Measurements from ENCODE around the gene USP5. TPM values are rescaled to one million over a fixed set of nuclear protein-coding genes. Genes with fewer than 3 reads are reported as not detected.

The USP5 gene
- total and polyA plus RNA-seq, 2 of the 8 experiments (the other 6 are each of a cell fraction or from before 2014, with no cell fraction given) = 66.5 to 148 TPM

DNA sequence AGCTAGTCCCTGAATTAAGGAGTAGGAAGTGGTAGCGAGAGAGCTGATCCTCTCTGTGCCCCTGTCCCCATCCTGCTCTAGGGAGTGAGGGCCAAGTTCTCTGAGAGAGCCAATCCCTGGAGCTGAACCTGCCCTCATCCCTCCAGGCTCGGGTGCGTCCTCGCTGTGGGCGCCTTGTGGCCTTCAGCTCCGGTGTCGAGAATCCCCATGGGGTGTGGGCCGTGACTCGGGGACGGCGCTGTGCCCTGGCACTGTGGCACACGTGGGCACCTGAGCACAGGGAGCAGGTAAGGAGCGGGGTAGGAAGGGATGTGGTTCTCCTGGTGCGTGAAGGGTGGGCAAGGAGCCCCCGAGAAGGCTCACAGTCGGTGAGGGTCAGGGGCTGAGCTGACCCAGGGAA lies 13.1 kb upstream of the USP5 start (continued):
- TF ChIP-seq BCL11A (IDR thresholded peaks at IDR 0.05; ENCODE audit: low read depth in 2 of 2, low read length in 2 of 2) = no peak

Measured in H1 (cell line).